ENCODE results near the gene GLB1L3. TPM values are rescaled to one million over a fixed set of nuclear protein-coding genes. Genes with fewer than 3 reads are reported as not detected.

The GLB1L3 gene
- total and polyA plus RNA-seq, 9 donors, result 0.04 to 0.26 (median 0.11) TPM; not detected in 3

DNA sequence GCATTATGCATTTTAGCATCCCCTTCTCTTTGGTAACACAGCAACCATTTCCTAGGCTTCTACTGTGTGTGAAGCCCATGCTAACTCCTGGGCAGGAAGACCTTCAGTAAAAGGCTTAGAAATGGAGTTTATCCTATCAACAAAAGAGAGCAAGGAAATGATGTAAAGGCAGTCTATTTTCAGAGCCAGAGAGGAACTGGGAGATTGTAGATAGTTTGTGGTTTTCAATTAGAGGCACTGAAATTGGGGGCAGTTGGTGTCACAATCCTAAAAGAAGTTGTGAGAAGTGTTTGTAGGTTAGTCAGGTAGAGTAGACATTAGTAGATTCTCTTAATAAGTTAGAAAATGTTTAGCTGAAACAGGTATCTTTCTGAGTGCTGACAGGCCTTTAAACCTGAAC, 15.7 kb upstream of the GLB1L3 start:
- Histone ChIP-seq H3K9me3 (replicated peaks; ENCODE audit: control insufficient read depth, low read depth, low read length) (no peaks in the 10 kb centered on the region), H3K27ac (ENCODE audit: low read length) (no peak overlapping the region), H3K4me3 (ENCODE audit: low read length) (no peak overlapping the region), H3K4me1 (ENCODE audit: control insufficient read depth, insufficient read depth, low read length) (no peaks in the 10 kb centered on the region), H3K27me3 (ENCODE audit: control insufficient read depth, insufficient read depth, low read length) (no peaks in the 10 kb centered on the region), H3K36me3 (ENCODE audit: control insufficient read depth, insufficient read depth, low read length) (peaks cover 61% of the 10 kb centered on the region)
- no peak for DNase-seq

- Histone ChIP-seq H3K27ac (ENCODE audit: low read length) (no peak overlapping the region), H3K36me3 (ENCODE audit: control insufficient read depth, insufficient read depth, low read length) (peaks cover 61% of the 10 kb centered on the region), H3K9me3 (replicated peaks; ENCODE audit: control insufficient read depth, low read depth, low read length) (no peaks in the 10 kb centered on the region), H3K4me3 (ENCODE audit: low read length) (no peak overlapping the region), H3K27me3 (ENCODE audit: control insufficient read depth, insufficient read depth, low read length) (no peaks in the 10 kb centered on the region), H3K4me1 (ENCODE audit: control insufficient read depth, insufficient read depth, low read length) (no peaks in the 10 kb centered on the region)
- 81% methylated on average over 16 of the region's 16 CpGs for WGBS (ENCODE audit: insufficient coverage)
- no peak for DNase-seq
Measured at GRCh38 chr11:134260983-134261382, 15.2 kb upstream of the GLB1L3 start.

DNA sequence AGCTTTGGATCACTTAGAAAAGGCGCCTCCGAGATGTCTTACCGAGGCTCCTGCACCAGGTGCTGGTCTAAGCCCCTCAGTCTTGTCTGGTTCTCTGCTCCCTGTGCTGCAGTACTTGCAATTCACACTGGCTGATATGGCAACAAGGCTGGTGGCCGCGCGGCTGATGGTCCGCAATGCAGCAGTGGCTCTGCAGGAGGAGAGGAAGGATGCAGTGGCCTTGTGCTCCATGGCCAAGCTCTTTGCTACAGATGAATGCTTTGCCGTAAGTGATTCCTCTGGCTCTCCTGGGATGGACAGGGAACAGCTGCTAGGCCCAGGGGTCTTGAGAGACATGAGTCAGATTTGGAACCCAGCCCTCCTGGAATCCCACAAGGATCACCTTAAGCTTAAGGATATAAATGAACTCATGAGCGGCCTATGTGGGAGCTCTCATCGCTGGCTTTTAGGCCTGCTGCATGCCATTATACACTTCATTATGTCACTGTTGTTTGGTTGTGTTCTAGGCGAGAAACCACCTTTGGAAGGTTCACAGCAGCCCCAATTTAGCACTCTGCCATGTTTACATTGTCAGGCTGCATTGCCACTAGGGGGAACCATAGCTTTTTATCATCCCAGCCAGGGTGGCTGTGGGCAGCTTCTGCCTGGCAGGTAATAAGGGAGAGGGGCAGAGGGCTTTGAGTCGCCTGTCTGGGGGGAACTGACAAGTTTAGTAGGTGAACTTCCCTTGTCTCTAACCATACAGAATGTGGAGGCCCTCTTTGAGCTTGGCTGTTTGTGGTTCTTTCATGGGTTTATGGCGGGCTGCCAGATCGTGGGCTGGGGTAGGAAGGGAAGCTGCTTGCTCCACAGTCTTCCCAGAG, 14.3 kb upstream of the GLB1L3 start:
- WGBS (ENCODE audit: insufficient coverage), result 81% methylated on average over 7 of the region's 14 CpGs
- peak; percentile 51 for DNase-seq
- Histone ChIP-seq H3K4me1 (ENCODE audit: control insufficient read depth, insufficient read depth, low read length) (no peaks in the 10 kb centered on the region), H3K4me3 (ENCODE audit: low read length) (no peak overlapping the region), H3K9me3 (replicated peaks; ENCODE audit: control insufficient read depth, low read depth, low read length) (no peaks in the 10 kb centered on the region), H3K27ac (ENCODE audit: low read length) (no peak overlapping the region), H3K36me3 (ENCODE audit: control insufficient read depth, insufficient read depth, low read length) (peaks cover 61% of the 10 kb centered on the region), H3K27me3 (ENCODE audit: control insufficient read depth, insufficient read depth, low read length) (no peaks in the 10 kb centered on the region)

DNA sequence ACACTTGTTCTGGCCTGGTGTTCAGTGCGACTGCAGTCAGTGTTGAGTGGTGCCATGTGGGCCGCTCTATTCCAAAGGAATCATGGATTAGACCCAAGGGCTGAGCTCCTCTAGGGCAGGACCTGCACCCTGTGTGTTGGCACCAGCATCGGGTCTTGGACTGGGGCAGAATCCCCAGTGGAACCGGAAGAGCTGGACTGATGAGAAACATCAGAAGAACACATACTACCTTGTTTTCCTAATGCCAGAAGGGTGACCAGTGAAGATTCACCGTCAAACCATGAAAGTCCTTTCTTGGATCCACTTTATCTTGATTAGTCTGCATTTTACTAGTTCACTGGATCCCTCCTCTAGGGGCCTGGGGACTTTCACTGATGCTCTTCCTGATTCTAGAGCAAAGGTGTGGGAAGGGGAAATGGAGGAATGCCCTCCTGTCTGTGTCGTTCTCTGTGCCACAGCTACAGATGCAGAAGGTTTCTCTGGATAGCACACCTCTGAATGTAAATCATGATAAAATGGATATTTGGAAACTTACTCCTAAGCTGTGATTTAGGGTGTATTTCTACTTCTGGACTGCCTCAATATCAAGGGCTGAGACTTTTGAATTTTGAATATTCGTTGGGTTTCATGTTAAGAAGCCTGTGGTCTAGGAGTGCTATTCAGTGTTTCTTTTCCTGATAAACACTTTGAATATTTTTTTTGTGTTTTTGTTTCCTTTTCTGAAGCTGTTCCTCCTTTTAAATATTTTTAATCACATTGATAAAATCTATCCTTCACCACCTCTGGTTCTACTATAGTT, 11.0 kb upstream of the GLB1L3 start:
- H3K9me3 ChIP-seq (replicated peaks; ENCODE audit: control insufficient read depth, low read depth, low read length), result no peaks in the 10 kb centered on the region
- DNase-seq, result no peak
- 88% methylated on average over 5 of the region's 7 CpGs for WGBS (ENCODE audit: insufficient coverage)
- no peak overlapping the region for H3K4me3 ChIP-seq (ENCODE audit: low read length)
- H3K27me3 ChIP-seq (ENCODE audit: control insufficient read depth, insufficient read depth, low read length), result peaks cover 5% of the 10 kb centered on the region
- no peak overlapping the region for H3K27ac ChIP-seq (ENCODE audit: low read length)
- no peaks in the 10 kb centered on the region for H3K4me1 ChIP-seq (ENCODE audit: control insufficient read depth, insufficient read depth, low read length)
- peaks cover 35% of the 10 kb centered on the region for H3K36me3 ChIP-seq (ENCODE audit: control insufficient read depth, insufficient read depth, low read length)

DNA sequence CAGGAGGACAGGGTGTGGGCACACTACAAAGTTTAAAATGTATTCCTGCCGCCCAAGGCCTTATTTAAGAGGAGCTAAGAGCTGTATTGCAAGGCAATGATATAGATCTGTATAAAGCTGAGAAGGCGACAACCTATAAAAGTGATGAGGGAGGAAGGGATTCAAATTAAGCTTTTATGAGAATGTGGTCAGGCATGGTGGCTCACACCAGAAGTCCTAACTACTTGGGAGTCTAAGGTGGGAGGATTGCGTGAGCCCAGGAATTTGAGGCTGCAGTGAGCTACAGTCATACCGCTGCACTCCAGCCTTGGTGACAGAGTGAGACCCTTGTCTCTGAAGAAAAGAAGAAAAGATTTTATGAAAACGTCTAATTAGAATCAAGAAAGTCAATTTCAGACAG, 9.7 kb upstream of the GLB1L3 start:
- Histone ChIP-seq H3K4me3 (ENCODE audit: low read length) (no peak overlapping the region), H3K4me1 (ENCODE audit: control insufficient read depth, insufficient read depth, low read length) (no peaks in the 10 kb centered on the region), H3K36me3 (ENCODE audit: control insufficient read depth, insufficient read depth, low read length) (peaks cover 26% of the 10 kb centered on the region), H3K27ac (ENCODE audit: low read length) (no peak overlapping the region), H3K27me3 (ENCODE audit: control insufficient read depth, insufficient read depth, low read length) (peaks cover 10% of the 10 kb centered on the region), H3K9me3 (replicated peaks; ENCODE audit: control insufficient read depth, low read depth, low read length) (no peaks in the 10 kb centered on the region)
- no peak for DNase-seq
- WGBS (ENCODE audit: insufficient coverage), result 87% methylated on average over 5 of the region's 5 CpGs

- Histone ChIP-seq H3K36me3 (ENCODE audit: control insufficient read depth, insufficient read depth, low read length) (peaks cover 23% of the 10 kb centered on the region), H3K9me3 (replicated peaks; ENCODE audit: control insufficient read depth, low read depth, low read length) (no peaks in the 10 kb centered on the region), H3K27ac (ENCODE audit: low read length) (no peak overlapping the region), H3K4me1 (ENCODE audit: control insufficient read depth, insufficient read depth, low read length) (no peaks in the 10 kb centered on the region), H3K4me3 (ENCODE audit: low read length) (no peak overlapping the region), H3K27me3 (ENCODE audit: control insufficient read depth, insufficient read depth, low read length) (peaks cover 14% of the 10 kb centered on the region)
- no peak for DNase-seq
- 75% methylated on average over 3 of the region's 3 CpGs for WGBS (ENCODE audit: insufficient coverage)
Measured at GRCh38 chr11:134266841-134267251, 9.3 kb upstream of the GLB1L3 start.

- H3K27me3 ChIP-seq (ENCODE audit: control insufficient read depth, insufficient read depth, low read length), result peaks cover 20% of the 10 kb centered on the region
- no peak overlapping the region for H3K4me3 ChIP-seq (ENCODE audit: low read length)
- no peak for DNase-seq
- H3K9me3 ChIP-seq (replicated peaks; ENCODE audit: control insufficient read depth, low read depth, low read length), result no peaks in the 10 kb centered on the region
- 81% methylated on average over 3 of the region's 5 CpGs for WGBS (ENCODE audit: insufficient coverage)
- peaks cover 16% of the 10 kb centered on the region for H3K36me3 ChIP-seq (ENCODE audit: control insufficient read depth, insufficient read depth, low read length)
- no peaks in the 10 kb centered on the region for H3K4me1 ChIP-seq (ENCODE audit: control insufficient read depth, insufficient read depth, low read length)
- H3K27ac ChIP-seq (ENCODE audit: low read length), result no peak overlapping the region
Measured at GRCh38 chr11:134267461-134267860, 8.7 kb upstream of the GLB1L3 start.

- H3K4me1 ChIP-seq (ENCODE audit: control insufficient read depth, insufficient read depth, low read length), result no peaks in the 10 kb centered on the region
- H3K4me3 ChIP-seq (ENCODE audit: low read length), result no peak overlapping the region
- no peaks in the 10 kb centered on the region for H3K9me3 ChIP-seq (replicated peaks; ENCODE audit: control insufficient read depth, low read depth, low read length)
- H3K36me3 ChIP-seq (ENCODE audit: control insufficient read depth, insufficient read depth, low read length), result peaks cover 11% of the 10 kb centered on the region
- peaks cover 25% of the 10 kb centered on the region for H3K27me3 ChIP-seq (ENCODE audit: control insufficient read depth, insufficient read depth, low read length)
- WGBS (ENCODE audit: insufficient coverage), result 75% methylated on average over 11 of the region's 11 CpGs
- DNase-seq, result no peak
- H3K27ac ChIP-seq (ENCODE audit: low read length), result no peak overlapping the region
Measured at GRCh38 chr11:134267966-134268365, 8.2 kb upstream of the GLB1L3 start.

DNA sequence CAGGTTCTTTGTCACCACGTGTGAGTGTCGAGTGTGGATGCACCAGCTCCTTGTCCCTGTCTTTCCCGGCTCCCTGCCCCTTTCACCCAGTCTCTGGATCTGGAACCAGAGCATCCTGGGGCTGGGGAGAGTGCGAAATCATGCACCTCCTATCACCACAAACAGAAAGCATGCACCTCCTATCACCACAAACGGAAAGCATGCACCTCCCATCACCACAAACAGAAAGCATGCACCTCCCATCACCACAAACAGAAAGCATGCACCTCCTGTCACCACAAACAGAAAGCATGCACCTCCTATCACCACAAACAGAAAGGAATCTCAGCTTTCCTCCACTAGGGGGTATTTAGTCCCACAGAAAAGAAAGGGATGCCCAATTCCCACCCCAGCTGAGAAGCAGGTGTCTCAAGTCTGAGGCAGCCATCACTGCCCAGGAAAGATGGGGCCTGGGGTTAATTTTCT, 5.9 kb upstream of the GLB1L3 start:
- no peak for DNase-seq
- no peaks in the 10 kb centered on the region for H3K9me3 ChIP-seq (replicated peaks; ENCODE audit: control insufficient read depth, low read depth, low read length)
- H3K27me3 ChIP-seq (ENCODE audit: control insufficient read depth, insufficient read depth, low read length), result peaks cover 38% of the 10 kb centered on the region
- WGBS (ENCODE audit: insufficient coverage), result 44% methylated on average over 5 of the region's 5 CpGs
- no peaks in the 10 kb centered on the region for H3K36me3 ChIP-seq (ENCODE audit: control insufficient read depth, insufficient read depth, low read length)
- no peaks in the 10 kb centered on the region for H3K4me1 ChIP-seq (ENCODE audit: control insufficient read depth, insufficient read depth, low read length)
- no peak overlapping the region for H3K4me3 ChIP-seq (ENCODE audit: low read length)
- H3K27ac ChIP-seq (ENCODE audit: low read length), result no peak overlapping the region

DNA sequence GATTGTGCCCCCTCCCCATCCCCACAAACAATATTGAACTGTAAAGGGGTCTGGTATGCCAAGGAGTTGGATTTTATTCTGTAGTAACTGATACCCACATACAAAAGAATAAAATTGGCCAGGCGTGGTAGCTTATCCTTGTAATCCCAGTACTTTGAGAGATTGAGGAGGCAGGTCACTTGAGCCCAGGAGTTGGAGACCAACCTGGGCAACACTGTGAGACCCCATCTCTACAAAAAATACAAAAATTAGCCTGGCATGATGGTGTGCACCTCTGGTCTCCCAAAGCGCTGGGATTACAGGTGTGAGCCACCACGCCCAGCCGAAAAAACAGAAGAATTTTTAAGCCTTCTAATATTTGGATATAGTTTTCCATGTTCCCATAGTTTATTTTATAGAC, 4.2 kb upstream of the GLB1L3 start:
- H3K9me3 ChIP-seq (replicated peaks; ENCODE audit: control insufficient read depth, low read depth, low read length), result no peaks in the 10 kb centered on the region
- H3K4me1 ChIP-seq (ENCODE audit: control insufficient read depth, insufficient read depth, low read length), result peaks cover 11% of the 10 kb centered on the region
- H3K27ac ChIP-seq (ENCODE audit: low read length), result no peak overlapping the region
- H3K4me3 ChIP-seq (ENCODE audit: low read length), result no peak overlapping the region
- no peak for DNase-seq
- no CpG with 5 or more reads among the region's 4 CpGs for WGBS (ENCODE audit: insufficient coverage)
- peaks cover 55% of the 10 kb centered on the region for H3K27me3 ChIP-seq (ENCODE audit: control insufficient read depth, insufficient read depth, low read length)
- no peaks in the 10 kb centered on the region for H3K36me3 ChIP-seq (ENCODE audit: control insufficient read depth, insufficient read depth, low read length)
